HG02970 (cell line): ENCODE results near the gene GABBR1.
"Not testable (repeated sequence)": the region's sequence is repeated elsewhere in the genome, so short reads cannot be mapped to it uniquely, and the experiment has no call there.

Source experiments
- ATAC-seq: cut with Tn5 transposase; IDR thresholded peaks from one replicate; pipeline ENCODE4 v1.9.1; 2021; ENCODE audit warnings: mild to moderate bottlenecking, moderate library complexity, moderate number of reproducible peaks; ENCODE audit not compliant: unreplicated experiment, low FRiP score

The GABBR1 gene

GRCh38 chr6:29632789-29633533 is at the start of gene GABBR1:
GABBR1 (minus strand) TSS chr6:29633183; CDS start chr6:29632385, 798 bp downstream.
- peak; percentile 41 for ATAC-seq

GRCh38 chr6:29681811-29682210 is 48.8 kb upstream of the GABBR1 start:
- ATAC-seq, result no peak

GRCh38 chr6:29680904-29681303 is 47.9 kb upstream of the GABBR1 start, which contains the start of gene ZFP57:
ZFP57 (minus strand) TSS chr6:29681152; CDS start chr6:29677003, 4,149 bp downstream.
- no peak for ATAC-seq

GRCh38 chr6:29680416-29680815 is 47.4 kb upstream of the GABBR1 start:
- ATAC-seq, result no peak

GRCh38 chr6:29679962-29680361 is 47.0 kb upstream of the GABBR1 start:
- ATAC-seq, result no peak

GRCh38 chr6:29678114-29678513 is 45.1 kb upstream of the GABBR1 start:
- no peak for ATAC-seq

GRCh38 chr6:29676981-29677601 is 44.1 kb upstream of the GABBR1 start:
- no peak for ATAC-seq

- ATAC-seq, result no peak
Measured at GRCh38 chr6:29675561-29675960, 42.6 kb upstream of the GABBR1 start.

- ATAC-seq, result no peak
Measured at GRCh38 chr6:29674008-29674407, 41.0 kb upstream of the GABBR1 start.

- no peak for ATAC-seq
Measured at GRCh38 chr6:29673161-29673560, 40.2 kb upstream of the GABBR1 start.

GRCh38 chr6:29672116-29672515 is 39.1 kb upstream of the GABBR1 start:
- not testable (repeated sequence) for ATAC-seq

- no peak for ATAC-seq
Measured at GRCh38 chr6:29671026-29671425, 38.0 kb upstream of the GABBR1 start.

GRCh38 chr6:29667158-29667557 is 34.2 kb upstream of the GABBR1 start:
- ATAC-seq, result no peak

- ATAC-seq, result no peak
Measured at GRCh38 chr6:29666826-29667130, 33.8 kb upstream of the GABBR1 start.

- ATAC-seq, result no peak
Measured at GRCh38 chr6:29665942-29666825, 33.2 kb upstream of the GABBR1 start.

GRCh38 chr6:29663300-29664042 is 30.5 kb upstream of the GABBR1 start:
- no peak for ATAC-seq

GRCh38 chr6:29661502-29662141 is 28.6 kb upstream of the GABBR1 start:
- not testable (repeated sequence) for ATAC-seq

- no peak for ATAC-seq
Measured at GRCh38 chr6:29661071-29661470, 28.1 kb upstream of the GABBR1 start.

- ATAC-seq, result no peak
Measured at GRCh38 chr6:29656798-29657197, 23.8 kb upstream of the GABBR1 start, which contains the start of gene MOG. MOG (plus strand) TSS chr6:29657092; CDS start chr6:29657210, 118 bp downstream.

GRCh38 chr6:29656157-29656556 is 23.2 kb upstream of the GABBR1 start:
- no peak for ATAC-seq
